H9 (cell line): ENCODE data around the gene BRI3BP. TPM values are rescaled to one million over a fixed set of nuclear protein-coding genes. Genes with fewer than 3 reads are reported as not detected.

Source experiments
- DNase-seq: peaks from one replicate; pipeline ENCODE4 v3.0.0-alpha.2; 2017
- H2AFZ ChIP-seq: one replicate; pipeline ENCODE4 v1.6.1; 2013; ENCODE audit warnings: mild to moderate bottlenecking, low read length, control low read depth, moderate library complexity
- H2AK5ac ChIP-seq: 2 replicates; pipeline ENCODE4 v1.6.1; 2013; ENCODE audit warnings: low read length, control low read depth, mixed read lengths; ENCODE audit not compliant: insufficient read length
- H2BK120ac ChIP-seq: one replicate; pipeline ENCODE4 v1.6.1; 2013; ENCODE audit warnings: low read depth, mild to moderate bottlenecking, low read length, control low read depth, inconsistent platforms; ENCODE audit not compliant: poor library complexity, severe bottlenecking
- H2BK12ac ChIP-seq: 2 replicates; pipeline ENCODE4 v1.6.1; 2013; ENCODE audit warnings: low read length, control low read depth, mixed read lengths, low read depth; ENCODE audit not compliant: insufficient read length
- H2BK15ac ChIP-seq: 2 replicates; pipeline ENCODE4 v1.6.1; 2013; ENCODE audit warnings: low read depth, low read length, control low read depth
- H2BK20ac ChIP-seq: one replicate; pipeline ENCODE4 v1.6.1; 2013; ENCODE audit warnings: low read depth, mild to moderate bottlenecking, low read length, control low read depth, inconsistent platforms; ENCODE audit not compliant: poor library complexity, severe bottlenecking
- H2BK5ac ChIP-seq: 2 replicates; pipeline ENCODE4 v1.6.1; 2013; ENCODE audit warnings: low read length, control low read depth, mixed read lengths; ENCODE audit not compliant: insufficient read length
- H3K14ac ChIP-seq: 2 replicates; pipeline ENCODE4 v1.6.1; 2013; ENCODE audit warnings: low read length, control low read depth; ENCODE audit not compliant: insufficient read depth
- H3K18ac ChIP-seq: 2 replicates; pipeline ENCODE4 v1.6.1; 2013; ENCODE audit warnings: low read depth, mild to moderate bottlenecking, mixed read lengths, low read length, control low read depth; ENCODE audit not compliant: insufficient read length
- H3K23ac ChIP-seq: 2 replicates; pipeline ENCODE4 v1.6.1; 2013; ENCODE audit warnings: low read length, control low read depth, mixed read lengths, low read depth; ENCODE audit not compliant: insufficient read length
- H3K23me2 ChIP-seq: 2 replicates; pipeline ENCODE4 v1.6.1; 2013; ENCODE audit warnings: low read depth, mild to moderate bottlenecking, mixed read lengths, low read length, control low read depth; ENCODE audit not compliant: insufficient read length, poor library complexity, severe bottlenecking
- H3K27ac ChIP-seq: 2 replicates; pipeline ENCODE4 v1.5.1; 2013; ENCODE audit warnings: low read length, control low read depth, mixed read lengths, low read depth; ENCODE audit not compliant: insufficient read length
- H3K27me3 ChIP-seq: 2 replicates; pipeline ENCODE4 v1.6.1; 2013; ENCODE audit warnings: low read length, control low read depth, inconsistent platforms; ENCODE audit not compliant: insufficient read depth
- H3K4ac ChIP-seq: 2 replicates; pipeline ENCODE4 v1.6.1; 2013; ENCODE audit warnings: low read depth, mild to moderate bottlenecking, control low read depth, inconsistent platforms, low read length, moderate library complexity
- H3K4me1 ChIP-seq: 2 replicates; pipeline ENCODE4 v1.6.1; 2013; ENCODE audit warnings: low read length, control low read depth, inconsistent platforms; ENCODE audit not compliant: insufficient read depth
- H3K4me2 ChIP-seq: 2 replicates; pipeline ENCODE4 v1.6.1; 2013; ENCODE audit warnings: low read length, control low read depth, mixed read lengths; ENCODE audit not compliant: insufficient read length, insufficient read depth
- H3K56ac ChIP-seq: 2 replicates; pipeline ENCODE4 v1.6.1; 2013; ENCODE audit warnings: low read depth, mild to moderate bottlenecking, mixed read lengths, low read length, control low read depth; ENCODE audit not compliant: insufficient read length
- H3K79me1 ChIP-seq: 2 replicates; pipeline ENCODE4 v1.6.1; 2013; ENCODE audit warnings: low read depth, mild to moderate bottlenecking, moderate library complexity, low read length, control low read depth, inconsistent platforms; ENCODE audit not compliant: insufficient read depth, poor library complexity, severe bottlenecking
- H3K79me2 ChIP-seq: 2 replicates; pipeline ENCODE4 v1.6.1; 2013; ENCODE audit warnings: low read length, control low read depth, inconsistent platforms; ENCODE audit not compliant: insufficient read depth
- H3K9ac ChIP-seq: 2 replicates; pipeline ENCODE4 v1.6.1; 2013; ENCODE audit warnings: low read length, control low read depth, mixed read lengths; ENCODE audit not compliant: insufficient read length; ENCODE audit errors: extremely low read depth
- H3K9me3 ChIP-seq: one replicate; pipeline ENCODE4 v1.6.1; 2013; ENCODE audit warnings: low read depth, low read length, inconsistent platforms; ENCODE audit not compliant: control insufficient read depth
- H3T11ph ChIP-seq: one replicate; pipeline ENCODE4 v1.6.1; 2013; ENCODE audit warnings: mild to moderate bottlenecking, low read length, control low read depth, inconsistent platforms
- H4K20me1 ChIP-seq: one replicate; pipeline ENCODE4 v1.6.1; 2013; ENCODE audit not compliant: control insufficient read depth, insufficient read length, insufficient read depth
- H4K5ac ChIP-seq: 2 replicates; pipeline ENCODE4 v1.6.1; 2013; ENCODE audit warnings: low read depth, mild to moderate bottlenecking, mixed read lengths, low read length, control low read depth; ENCODE audit not compliant: insufficient read length
- H4K8ac ChIP-seq: replicated peaks from 2 replicates; pipeline ENCODE4 v1.6.1; 2013; ENCODE audit warnings: low read length, control low read depth, mixed read lengths, low read depth; ENCODE audit not compliant: insufficient read length
- H4K91ac ChIP-seq: 2 replicates; pipeline ENCODE4 v1.6.1; 2013; ENCODE audit warnings: low read depth, mild to moderate bottlenecking, moderate library complexity, mixed read lengths, low read length, control low read depth; ENCODE audit not compliant: insufficient read length
- H3K27ac Mint-ChIP-seq, 3 experiments: 2 replicates in 2 of 3; 3 replicates in 1 of 3; pipeline ENCODE4 v1.8.0; 2020 to 2021; ENCODE audit warnings: mixed read lengths in 3 of 3, mild to moderate bottlenecking in 1 of 3, moderate library complexity in 1 of 3
- H3K27me3 Mint-ChIP-seq: 2 replicates; pipeline ENCODE4 v1.8.0; 2021; ENCODE audit warnings: low read depth, mild to moderate bottlenecking, moderate library complexity, mixed read lengths
- H3K36me3 Mint-ChIP-seq, 3 experiments: 2 replicates in 2 of 3; 3 replicates in 1 of 3; pipeline ENCODE4 v1.8.0; 2020 to 2021; ENCODE audit warnings: low read depth in 3 of 3, mixed read lengths in 3 of 3; ENCODE audit not compliant: insufficient read depth in 1 of 3
- H3K4me1 Mint-ChIP-seq, 2 experiments: 2 replicates each; pipeline ENCODE4 v1.8.0; 2020; ENCODE audit warnings: mixed read lengths in 2 of 2
- H3K4me3 Mint-ChIP-seq, 2 experiments: 2 replicates in 1 of 2; 3 replicates in 1 of 2; pipeline ENCODE4 v1.8.0; 2020 to 2021; ENCODE audit warnings: mild to moderate bottlenecking in 2 of 2, mixed read lengths in 2 of 2, moderate library complexity in 1 of 2
- H3K9me3 Mint-ChIP-seq, 2 experiments: 2 replicates in 1 of 2; 3 replicates in 1 of 2; pipeline ENCODE4 v1.8.0; 2020; ENCODE audit warnings: mild to moderate bottlenecking in 2 of 2, mixed read lengths in 2 of 2, moderate library complexity in 1 of 2
- WGBS: extraction: QIAGEN DNeasy Blood & Tissue Kit; methylation state at CpG from one replicate; pipeline ENCODE4 v1.1.7; 2013; ENCODE audit warnings: missing lambda C conversion rate, low lambda C conversion rate, mixed read lengths; ENCODE audit not compliant: insufficient read length; ENCODE audit errors: extremely low coverage; 5-methylcytosine and 5-hydroxymethylcytosine counted together
- total RNA-seq: library from RNA; stranded (reverse); gene quantifications from 2 replicates; pipeline ENCODE4 v1.2.1, GENCODE V29; 2021
- TF ChIP-seq, protein P1 (sequence below): fragments of 200-600 bp; sonication (generic); conservative IDR thresholded peaks from 3 replicates; pipeline ENCODE4 v1.8.0; 2021; ENCODE audit warnings: antibody characterized with exemption, mild to moderate bottlenecking

Gene BRI3BP
- total RNA-seq, 1 experiment from 2014 or later, result 10.5 TPM

GRCh38 chr12:124968656-124969055 lies 24.8 kb upstream of the BRI3BP start:
- Histone ChIP-seq H3K9me3 (no peaks in the 10 kb centered on the region), H3K79me2 (no peaks in the 10 kb centered on the region), H2BK20ac (no peak overlapping the region), H2BK5ac (no peak overlapping the region), H2BK12ac (no peak overlapping the region), H2AFZ (no peak overlapping the region), H3K9ac (no peak overlapping the region), H3K27ac (no peak overlapping the region), H4K91ac (no peak overlapping the region), H3K79me1 (no peaks in the 10 kb centered on the region), H3K14ac (no peak overlapping the region), H3K23me2 (no peaks in the 10 kb centered on the region), H3K27me3 (no peaks in the 10 kb centered on the region), H4K8ac (no peak overlapping the region), H2BK120ac (no peak overlapping the region), H3K18ac (no peak overlapping the region), H4K5ac (no peak overlapping the region), H2AK5ac (no peak overlapping the region), H2BK15ac (no peak overlapping the region), H3T11ph (no peak overlapping the region), H3K4me2 (no peak overlapping the region), H3K56ac (no peak overlapping the region), H3K4ac (no peak overlapping the region), H3K23ac (no peak overlapping the region), H4K20me1 (no peaks in the 10 kb centered on the region), H3K4me1 (no peaks in the 10 kb centered on the region)
- Mint-ChIP-seq H3K4me3 (no peak overlapping the region), H3K27me3 (no peaks in the 10 kb centered on the region), H3K27ac (no peak overlapping the region), H3K9me3 (no peaks in the 10 kb centered on the region), H3K36me3 (peaks cover 22 to 88% (median 52%) of the 10 kb centered on the region in 3 experiments), H3K4me1 (no peaks in the 10 kb centered on the region)
- TF ChIP-seq, protein P1, sequence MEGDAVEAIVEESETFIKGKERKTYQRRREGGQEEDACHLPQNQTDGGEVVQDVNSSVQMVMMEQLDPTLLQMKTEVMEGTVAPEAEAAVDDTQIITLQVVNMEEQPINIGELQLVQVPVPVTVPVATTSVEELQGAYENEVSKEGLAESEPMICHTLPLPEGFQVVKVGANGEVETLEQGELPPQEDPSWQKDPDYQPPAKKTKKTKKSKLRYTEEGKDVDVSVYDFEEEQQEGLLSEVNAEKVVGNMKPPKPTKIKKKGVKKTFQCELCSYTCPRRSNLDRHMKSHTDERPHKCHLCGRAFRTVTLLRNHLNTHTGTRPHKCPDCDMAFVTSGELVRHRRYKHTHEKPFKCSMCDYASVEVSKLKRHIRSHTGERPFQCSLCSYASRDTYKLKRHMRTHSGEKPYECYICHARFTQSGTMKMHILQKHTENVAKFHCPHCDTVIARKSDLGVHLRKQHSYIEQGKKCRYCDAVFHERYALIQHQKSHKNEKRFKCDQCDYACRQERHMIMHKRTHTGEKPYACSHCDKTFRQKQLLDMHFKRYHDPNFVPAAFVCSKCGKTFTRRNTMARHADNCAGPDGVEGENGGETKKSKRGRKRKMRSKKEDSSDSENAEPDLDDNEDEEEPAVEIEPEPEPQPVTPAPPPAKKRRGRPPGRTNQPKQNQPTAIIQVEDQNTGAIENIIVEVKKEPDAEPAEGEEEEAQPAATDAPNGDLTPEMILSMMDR, result no peak
- no peak for DNase-seq
- WGBS, result no CpG with 5 or more reads among the region's 17 CpGs
